Heart left ventricle (tissue), 16 donors: ENCODE data around the gene RPS3. TPM values are rescaled to one million over a fixed set of nuclear protein-coding genes. Genes with fewer than 3 reads are reported as not detected.

Source experiments
- ATAC-seq, 4 donors: fragments of 200-7000 bp; cut with Tn5 transposase; one replicate each; pipeline ENCODE4 v1.9.1; 2020 to 2022; ENCODE audit warnings: moderate library complexity in 4 of 4, mild to moderate bottlenecking in 3 of 4, moderate number of reproducible peaks in 1 of 4
- DNase-seq, 5 donors: peaks; one replicate each; pipeline ENCODE4 v3.0.0-alpha.2; 2020
- H3K27ac ChIP-seq, 12 donors: fragments of 200-600 bp; sonication (generic) in 4 of 12; one replicate each; pipeline versions ENCODE4 v1.5.0 to v1.8.0; 2016 to 2022; ENCODE audit warnings: mild to moderate bottlenecking in 2 of 12
- H3K27me3 ChIP-seq, 9 donors: fragments of 200-600 bp; sonication (generic) in 2 of 9; one replicate each; pipeline versions ENCODE4 v1.5.1 to v1.8.0; 2016 to 2022; ENCODE audit warnings: mild to moderate bottlenecking in 3 of 9
- H3K36me3 ChIP-seq, 9 donors: fragments of 200-600 bp; sonication (generic) in 2 of 9; one replicate each; pipeline versions ENCODE4 v1.5.0 to v1.8.0; 2018 to 2022; ENCODE audit warnings: mild to moderate bottlenecking in 2 of 9
- H3K4me1 ChIP-seq, 12 donors: fragments of 200-600 bp; sonication (generic) in 4 of 12; one replicate each; pipeline versions ENCODE4 v1.5.0 to v1.8.0; 2016 to 2022; ENCODE audit warnings: mild to moderate bottlenecking in 3 of 12
- H3K4me3 ChIP-seq, 12 donors: fragments of 200-600 bp; sonication (generic) in 4 of 12; one replicate each; pipeline versions ENCODE4 v1.5.0 to v1.8.0; 2017 to 2022; ENCODE audit warnings: mild to moderate bottlenecking in 9 of 12, moderate library complexity in 4 of 12
- H3K9me3 ChIP-seq, 12 donors: fragments of 200-600 bp; sonication (generic) in 4 of 12; one replicate each; pipeline versions ENCODE4 v1.5.0 to v1.8.0; 2016 to 2022; ENCODE audit warnings: mild to moderate bottlenecking in 1 of 12
- POLR2A ChIP-seq, 2 donors: fragments of 450-650 bp; IDR thresholded peaks; one replicate each; pipeline ENCODE4 v1.6.1; 2017; ENCODE audit warnings: antibody characterized with exemption in 2 of 2, mild to moderate bottlenecking in 2 of 2, moderate library complexity in 2 of 2
- WGBS, 4 donors: extraction: QIAGEN DNeasy Blood & Tissue Kit in 2 of 4; methylation state at CpG; one replicate each; pipeline versions ENCODE4 v1.1.5 to v1.1.7; 2013 to 2018; 5-methylcytosine and 5-hydroxymethylcytosine counted together
- intact Hi-C, 10 donors: fragments of 100-400 bp; cut with DNase I; formaldehyde crosslinking; loops; one replicate each; pipeline versions ENCODE4 v1.11.1 to v1.14.2; 2022
- polyA plus RNA-seq, 2 donors: library from polyadenylated mRNA; stranded (reverse); fragments of 200-250 nt; gene quantifications; one replicate each; pipeline ENCODE4 v1.2.3, GENCODE V29; 2013
- total RNA-seq, 9 donors: library from RNA; depleted of rRNA in 2 of 9; stranded (reverse); fragments of >200 nt in 2 of 9; fragmentation: NEBNext Ultra II Directional in 3 of 9; extraction: Animal tissue kit (Norgen Biotek cat#: 25700) in 3 of 9; gene quantifications; one replicate each; pipeline versions ENCODE4 v1.1.0 to v1.2.4, GENCODE V29; 2016 to 2023
- TF ChIP-seq, protein P1 (sequence below), 12 donors: fragments of 200-600 bp; sonication (generic) in 4 of 12; IDR thresholded peaks; one replicate each; pipeline versions ENCODE4 v1.5.0 to v1.8.0; 2018 to 2022; ENCODE audit warnings: antibody characterized with exemption in 12 of 12, mild to moderate bottlenecking in 5 of 12
- donor health status: ischemic (EF 13 %, LVEDD 7.1; RV severe dilation, severe dysfunction).
- donor health status: healthy with polysubstance abuse.
- donor health status: DM: no; HTN: yes; CAD: no.
- donor health status: DM: no; HTN: no; CAD: no.
- donor health status: ischemic (EF 25% LVEDD 6.9; RV normal size, moderate dysfunction).
- donor health status: ischemic (EF 25% LVEDD 5.7; RV mildly dilated, moderate dysfunction).
- donor health status: healthy.
- donor health status: DM: yes; HTN: yes; CAD: no.
- donor health status: ischemic (EF 35%, LVEDD 5.7; RV mildly dilated, moderate dysfunction).
- donor health status: nonischemic (EF 11% LVEDD 7.7; RV severe dilation, severe dysfunction).
- donor health status: DM: yes; HTN: yes; CAD: no.
- donor health status: PGD.
- donor health status: ischemic (EF 29% LVEDD 5.4; RV normal size, mild dysfunction).
- donor health status: nonischemic (EF 23%, LVEDD 6.1; RV moderate dilation, normal function).

RPS3 gene
- total and polyA plus RNA-seq, 11 donors, result 434 to 2,100 (median 990) TPM

DNA sequence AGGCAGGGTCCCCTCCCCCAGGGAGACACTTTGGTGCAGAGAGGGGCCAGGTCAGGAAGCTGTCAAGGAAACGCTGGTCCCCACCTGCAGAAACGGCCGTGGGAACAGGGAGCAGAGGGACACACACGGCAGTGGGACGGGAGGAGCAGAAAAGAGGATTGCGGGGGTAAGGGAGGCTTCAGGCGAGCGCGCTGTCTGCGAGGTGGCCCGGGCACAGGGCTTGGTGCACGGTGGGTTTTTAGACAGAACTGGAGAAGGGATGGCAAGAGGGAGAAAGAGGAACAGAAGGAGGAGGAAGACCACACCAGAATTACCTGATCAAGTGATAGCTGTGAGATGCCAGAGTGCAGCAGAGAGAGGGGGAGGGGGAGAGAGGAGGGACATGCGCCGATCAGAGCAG is 39.7 kb downstream of the RPS3 start:
- DNase-seq, result peak in 2 of 5 donors; percentile 7 to 21
- Histone ChIP-seq H3K4me1 (peaks cover 0 to 7% (median 0%) of the 10 kb centered on the region in 12 donors), H3K4me3 (no peak overlapping the region), H3K27me3 (no peaks in the 10 kb centered on the region), H3K27ac (no peak overlapping the region), H3K9me3 (no peaks in the 10 kb centered on the region), H3K36me3 (peaks cover 0 to 2% (median 0%) of the 10 kb centered on the region in 9 donors)
- TF ChIP-seq POLR2A (IDR thresholded peaks at IDR 0.05), result no peak
- TF ChIP-seq, protein P1, sequence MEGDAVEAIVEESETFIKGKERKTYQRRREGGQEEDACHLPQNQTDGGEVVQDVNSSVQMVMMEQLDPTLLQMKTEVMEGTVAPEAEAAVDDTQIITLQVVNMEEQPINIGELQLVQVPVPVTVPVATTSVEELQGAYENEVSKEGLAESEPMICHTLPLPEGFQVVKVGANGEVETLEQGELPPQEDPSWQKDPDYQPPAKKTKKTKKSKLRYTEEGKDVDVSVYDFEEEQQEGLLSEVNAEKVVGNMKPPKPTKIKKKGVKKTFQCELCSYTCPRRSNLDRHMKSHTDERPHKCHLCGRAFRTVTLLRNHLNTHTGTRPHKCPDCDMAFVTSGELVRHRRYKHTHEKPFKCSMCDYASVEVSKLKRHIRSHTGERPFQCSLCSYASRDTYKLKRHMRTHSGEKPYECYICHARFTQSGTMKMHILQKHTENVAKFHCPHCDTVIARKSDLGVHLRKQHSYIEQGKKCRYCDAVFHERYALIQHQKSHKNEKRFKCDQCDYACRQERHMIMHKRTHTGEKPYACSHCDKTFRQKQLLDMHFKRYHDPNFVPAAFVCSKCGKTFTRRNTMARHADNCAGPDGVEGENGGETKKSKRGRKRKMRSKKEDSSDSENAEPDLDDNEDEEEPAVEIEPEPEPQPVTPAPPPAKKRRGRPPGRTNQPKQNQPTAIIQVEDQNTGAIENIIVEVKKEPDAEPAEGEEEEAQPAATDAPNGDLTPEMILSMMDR (IDR thresholded peaks at IDR 0.05), result no peak
- no peak for ATAC-seq
- 74 to 80% (median 77%) methylated on average over 14 of the region's 14 CpGs for WGBS, 4 donors
- intact Hi-C loops, result no loop called here

DNA sequence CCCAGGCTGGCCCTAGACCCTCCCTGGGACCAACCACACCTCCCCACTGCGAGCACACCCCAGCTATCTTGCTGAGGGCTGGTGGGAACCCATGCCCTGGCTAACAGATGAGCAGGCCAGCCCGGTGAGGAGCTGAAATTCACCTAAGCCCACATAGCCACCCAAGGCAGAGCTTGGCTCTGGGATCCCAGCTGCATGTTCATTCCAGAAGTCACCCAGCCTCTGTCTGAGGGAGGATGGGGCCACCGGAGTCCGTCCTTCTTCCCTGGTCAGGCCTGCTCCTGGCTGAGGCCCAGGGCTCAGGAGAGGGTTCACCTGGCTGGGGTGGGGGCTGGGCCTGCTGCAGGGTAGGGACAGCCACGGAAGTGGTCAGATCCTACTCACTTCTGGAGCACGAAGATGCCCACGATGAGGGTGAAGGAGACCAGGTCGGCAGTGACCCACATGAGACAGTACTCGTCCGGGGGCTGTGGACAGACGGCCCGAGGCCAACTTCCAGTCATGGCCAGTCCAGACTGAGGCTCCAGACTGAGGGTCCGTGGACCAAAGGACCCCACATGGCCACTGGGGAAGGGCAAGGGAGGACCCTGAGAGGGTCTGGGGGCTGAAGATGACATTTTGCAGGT is 40.3 kb downstream of the RPS3 start:
- no peak overlapping the region for H3K27ac ChIP-seq
- peaks cover 0 to 7% (median 0%) of the 10 kb centered on the region in 12 donors for H3K4me1 ChIP-seq
- DNase-seq (peak in 2 of 5 donors; percentile 17 to 23), ATAC-seq (no peak)
- H3K36me3 ChIP-seq, result peaks cover 0 to 2% (median 0%) of the 10 kb centered on the region in 9 donors
- H3K27me3 ChIP-seq, result no peaks in the 10 kb centered on the region
- TF ChIP-seq POLR2A (IDR thresholded peaks at IDR 0.05), result no peak
- TF ChIP-seq, protein P1 (IDR thresholded peaks at IDR 0.05), result no peak
- no peaks in the 10 kb centered on the region for H3K9me3 ChIP-seq
- 85 to 91% (median 86%) methylated on average over 13 of the region's 13 CpGs for WGBS, 4 donors
- intact Hi-C loops, result loop anchor here in 3 of 10 donors (10.0 kb wide), 1 partner anchor 45 kb away; the partner anchor contains the start of gene RPS3 (in 3 of the 3)
- H3K4me3 ChIP-seq, result no peak overlapping the region

DNA sequence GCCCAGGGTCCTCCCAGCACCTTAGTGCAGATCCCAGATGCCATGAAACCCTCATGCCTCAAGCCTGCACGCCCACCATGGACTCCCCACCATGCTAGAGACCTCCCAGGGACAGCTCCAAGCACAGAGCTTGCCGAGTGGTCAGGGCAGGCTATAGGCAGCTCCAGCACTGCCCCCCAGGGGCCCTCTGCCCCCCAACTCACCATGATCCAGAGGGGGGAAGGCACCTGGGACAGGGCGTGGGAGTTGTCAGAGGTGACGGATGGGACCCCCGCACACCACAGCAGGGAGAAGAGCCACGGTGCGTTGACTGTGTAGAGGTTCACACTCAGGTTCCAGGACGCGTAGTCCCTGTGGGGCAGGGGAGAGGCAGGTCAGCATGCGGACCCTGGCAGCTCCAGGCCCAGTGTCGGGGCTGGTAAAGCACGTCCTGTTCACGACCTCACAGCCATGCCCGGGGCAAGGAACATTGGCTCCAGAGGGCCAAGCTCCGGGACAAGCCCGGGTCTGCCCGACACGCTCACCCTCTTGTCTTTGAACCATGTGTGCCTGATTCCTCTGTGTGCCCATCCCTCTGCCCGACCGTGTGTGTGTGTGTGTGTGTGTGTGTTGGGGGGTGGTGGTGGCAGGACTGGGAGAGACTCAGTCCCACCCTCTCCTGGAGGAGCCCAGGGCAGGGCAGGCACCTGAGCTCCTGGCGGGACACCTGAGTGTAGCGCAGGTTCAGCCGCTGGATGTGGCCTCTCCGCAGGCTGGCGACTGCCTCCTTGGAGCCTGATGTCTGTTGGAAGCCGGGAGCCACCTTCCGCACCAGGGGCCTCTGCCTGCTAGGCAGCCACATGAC is 41.9 kb downstream of the RPS3 start:
- peak in 1 of 4 donors; percentile 4 for ATAC-seq
- intact Hi-C loops, result loop anchor here in 3 of 10 donors (10.0 kb wide), 1 partner anchor 46 kb away; the partner anchor contains the start of gene RPS3 (in 3 of the 3)
- WGBS, 4 donors, result 83 to 92% (median 90%) methylated on average over 19 to 27 of the region's 27 CpGs
- H3K36me3 ChIP-seq, result peaks cover 0 to 2% (median 0%) of the 10 kb centered on the region in 9 donors
- H3K4me1 ChIP-seq, result peaks cover 0 to 7% (median 0%) of the 10 kb centered on the region in 12 donors
- H3K27me3 ChIP-seq, result no peaks in the 10 kb centered on the region
- no peak overlapping the region for H3K4me3 ChIP-seq
- DNase-seq, result peak in 2 of 5 donors; percentile 6 to 21
- no peak overlapping the region for H3K27ac ChIP-seq
- TF ChIP-seq POLR2A (IDR thresholded peaks at IDR 0.05), result no peak
- TF ChIP-seq, protein P1 (IDR thresholded peaks at IDR 0.05), result no peak
- no peaks in the 10 kb centered on the region for H3K9me3 ChIP-seq

DNA sequence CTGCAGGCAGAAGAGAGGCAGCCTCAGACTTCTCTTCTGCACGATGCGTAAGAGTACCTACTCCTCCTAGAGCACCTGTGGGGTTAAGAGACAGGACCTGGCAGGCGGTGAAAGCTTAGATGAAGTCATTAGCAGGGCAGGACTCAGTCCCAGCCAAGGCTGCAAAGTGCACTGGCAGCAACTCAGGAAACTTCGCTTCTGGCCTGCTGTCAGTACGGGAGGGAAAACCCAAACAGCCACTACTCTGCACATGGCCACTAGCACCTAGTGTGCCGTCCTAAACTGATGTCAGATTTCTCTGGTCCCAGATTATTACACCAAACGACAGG is 42.5 kb downstream of the RPS3 start:
- DNase-seq, result peak in 3 of 5 donors; percentile 47 to 65 (median 57)
- Histone ChIP-seq H3K27me3 (no peaks in the 10 kb centered on the region), H3K4me3 (no peak overlapping the region), H3K9me3 (no peaks in the 10 kb centered on the region), H3K4me1 (peaks cover 0 to 7% (median 0%) of the 10 kb centered on the region in 12 donors), H3K27ac (no peak overlapping the region), H3K36me3 (peaks cover 0 to 2% (median 0%) of the 10 kb centered on the region in 9 donors)
- 40 to 75% (median 51%) methylated on average over 7 of the region's 7 CpGs for WGBS, 4 donors
- ATAC-seq, result peak; percentile 30 to 82 (median 62)
- no peak for TF ChIP-seq POLR2A (IDR thresholded peaks at IDR 0.05)
- TF ChIP-seq, protein P1 (IDR thresholded peaks at IDR 0.05), result no peak
- intact Hi-C loops, result loop anchor here in 3 of 10 donors (10.0 kb wide), 1 partner anchor 47 kb away; the partner anchor contains the start of gene RPS3 (in 3 of the 3)
